DOHH2 (cell line): ENCODE measurements around the gene NAALADL2.

Source experiments
- H3F3A ChIP-seq: fragments of 200-600 bp; sonication (generic), shearing (Covaris generic); 2 replicates; pipeline ENCODE4 v1.6.0; 2016; ENCODE audit warnings: antibody characterized with exemption, mild to moderate bottlenecking; ENCODE audit not compliant: control insufficient read depth, insufficient read depth
- H3K27ac ChIP-seq: fragments of 200-600 bp; sonication (generic); 2 replicates; pipeline ENCODE4 v1.5.1; 2014; ENCODE audit warnings: low read depth, mild to moderate bottlenecking, low read length, moderate library complexity
- H3K27me3 ChIP-seq: fragments of 200-600 bp; sonication (generic); 2 replicates; pipeline ENCODE4 v1.6.1; 2014; ENCODE audit warnings: mild to moderate bottlenecking, low read length, mixed read lengths; ENCODE audit not compliant: control insufficient read depth
- H3K36me3 ChIP-seq: fragments of 200-600 bp; sonication (generic); 2 replicates; pipeline ENCODE4 v1.6.1; 2014; ENCODE audit warnings: mild to moderate bottlenecking, low read length, moderate library complexity, mixed read lengths; ENCODE audit not compliant: control insufficient read depth
- H3K4me1 ChIP-seq: fragments of 200-600 bp; sonication (generic); 2 replicates; pipeline ENCODE4 v1.6.1; 2014; ENCODE audit warnings: mild to moderate bottlenecking, low read length, mixed read lengths; ENCODE audit not compliant: control insufficient read depth
- H3K4me2 ChIP-seq: fragments of 200-600 bp; sonication (generic); 2 replicates; pipeline ENCODE4 v1.6.0; 2014; ENCODE audit warnings: mild to moderate bottlenecking, low read length, moderate library complexity
- H3K4me3 ChIP-seq: fragments of 200-600 bp; sonication (generic); 2 replicates; pipeline ENCODE4 v1.5.1; 2014; ENCODE audit warnings: mild to moderate bottlenecking, low read length, mixed read lengths
- H3K79me2 ChIP-seq: fragments of 200-600 bp; sonication (generic); 2 replicates; pipeline ENCODE4 v1.6.1; 2014; ENCODE audit warnings: mild to moderate bottlenecking, low read length, mixed read lengths; ENCODE audit not compliant: control insufficient read depth
- H3K9me2 ChIP-seq: fragments of 200-600 bp; sonication (generic); replicated peaks from 2 replicates; pipeline ENCODE4 v1.6.1; 2014; ENCODE audit warnings: mild to moderate bottlenecking, low read length, mixed read lengths; ENCODE audit not compliant: control insufficient read depth
- H3K9me3 ChIP-seq: fragments of 200-600 bp; sonication (generic); 2 replicates; pipeline ENCODE4 v1.6.1; 2014; ENCODE audit warnings: antibody characterized with exemption, low read length, mixed read lengths; ENCODE audit not compliant: control insufficient read depth, insufficient read depth
- H4K20me1 ChIP-seq: fragments of 200-600 bp; sonication (generic); 2 replicates; pipeline ENCODE4 v1.6.0; 2014; ENCODE audit warnings: low read depth, mild to moderate bottlenecking, antibody characterized with exemption, low read length, moderate library complexity; ENCODE audit not compliant: control insufficient read depth, insufficient read depth
- CTCF ChIP-seq: fragments of 200-600 bp; sonication (generic); IDR thresholded peaks from one replicate; pipeline ENCODE4 v1.5.1; 2014; ENCODE audit warnings: antibody characterized with exemption, mild to moderate bottlenecking, low read depth, low read length; ENCODE audit not compliant: poor library complexity, severe bottlenecking
- EZH2phosphoT487 ChIP-seq: fragments of 200-600 bp; sonication (generic); IDR thresholded peaks from 2 replicates; pipeline ENCODE4 v1.6.1; 2017; ENCODE audit warnings: borderline replicate concordance, mild to moderate bottlenecking, antibody characterized with exemption, low read length, moderate library complexity, mixed read lengths

Gene NAALADL2

GRCh38 chr3:175267561-175267960, 408.4 kb downstream of the NAALADL2 start:
- Histone ChIP-seq H3K4me1 (no peaks in the 10 kb centered on the region), H4K20me1 (no peaks in the 10 kb centered on the region), H3K9me3 (no peaks in the 10 kb centered on the region), H3K27me3 (no peaks in the 10 kb centered on the region), H3K27ac (no peak overlapping the region), H3K4me3 (no peak overlapping the region), H3F3A (no peaks in the 10 kb centered on the region), H3K79me2 (no peaks in the 10 kb centered on the region), H3K9me2 (no peaks in the 10 kb centered on the region), H3K4me2 (no peak overlapping the region), H3K36me3 (no peaks in the 10 kb centered on the region)
- TF ChIP-seq EZH2phosphoT487 (no peak), CTCF (no peak)

DNA sequence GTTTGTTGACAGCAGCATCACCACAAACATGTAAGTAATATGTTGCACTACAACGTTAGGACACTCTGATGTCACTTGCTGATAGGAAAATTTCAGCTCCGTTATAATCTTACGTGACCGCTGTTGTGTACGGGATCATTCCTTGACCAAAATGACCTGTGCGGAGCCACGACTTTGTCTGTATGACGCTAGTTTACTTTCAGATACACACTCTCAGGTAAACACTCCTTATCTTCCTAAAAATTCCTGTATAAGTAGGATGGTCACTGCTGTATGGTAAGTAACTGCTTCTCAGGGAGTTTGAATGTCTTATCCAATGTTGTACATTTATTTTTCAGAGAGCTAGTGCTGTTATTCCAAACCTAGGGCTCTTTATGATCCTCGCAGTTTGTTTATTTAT, 410.3 kb downstream of the NAALADL2 start:
- no peak overlapping the region for H3K27ac ChIP-seq

GRCh38 chr3:175270198-175270837, 411.2 kb downstream of the NAALADL2 start:
- Histone ChIP-seq H3K36me3 (no peaks in the 10 kb centered on the region), H3K4me3 (no peak overlapping the region), H3K27ac (no peak overlapping the region), H4K20me1 (no peaks in the 10 kb centered on the region), H3K79me2 (no peaks in the 10 kb centered on the region), H3K9me3 (no peaks in the 10 kb centered on the region), H3K27me3 (no peaks in the 10 kb centered on the region), H3K9me2 (no peaks in the 10 kb centered on the region), H3F3A (no peaks in the 10 kb centered on the region), H3K4me1 (no peaks in the 10 kb centered on the region), H3K4me2 (no peak overlapping the region)
- TF ChIP-seq EZH2phosphoT487 (no peak), CTCF (no peak)

More for the DNA sequence above, 410.3 kb downstream of the NAALADL2 start:
- no peak overlapping the region for H3K4me3 ChIP-seq
- H3F3A ChIP-seq: no peaks in the 10 kb centered on the region
- H3K9me2 ChIP-seq: no peaks in the 10 kb centered on the region
- H3K9me3 ChIP-seq: no peaks in the 10 kb centered on the region
- no peaks in the 10 kb centered on the region for H4K20me1 ChIP-seq
- H3K4me1 ChIP-seq: no peaks in the 10 kb centered on the region
- no peaks in the 10 kb centered on the region for H3K36me3 ChIP-seq
- TF ChIP-seq EZH2phosphoT487 (no peak), CTCF (no peak)
- H3K79me2 ChIP-seq: no peaks in the 10 kb centered on the region
- H3K4me2 ChIP-seq: no peak overlapping the region
- no peaks in the 10 kb centered on the region for H3K27me3 ChIP-seq
